HG02840 (cell line): ENCODE measurements around the gene GTF2F1.
"Not testable (repeated sequence)": the region's sequence is repeated elsewhere in the genome, so short reads cannot be mapped to it uniquely, and the experiment has no call there.

ENCODE experiments used
- ATAC-seq: cut with Tn5 transposase; IDR thresholded peaks from one replicate; pipeline ENCODE4 v1.9.1; 2021; ENCODE audit warnings: mild to moderate bottlenecking, moderate library complexity, moderate number of reproducible peaks; ENCODE audit not compliant: unreplicated experiment, low FRiP score

GTF2F1 gene

DNA sequence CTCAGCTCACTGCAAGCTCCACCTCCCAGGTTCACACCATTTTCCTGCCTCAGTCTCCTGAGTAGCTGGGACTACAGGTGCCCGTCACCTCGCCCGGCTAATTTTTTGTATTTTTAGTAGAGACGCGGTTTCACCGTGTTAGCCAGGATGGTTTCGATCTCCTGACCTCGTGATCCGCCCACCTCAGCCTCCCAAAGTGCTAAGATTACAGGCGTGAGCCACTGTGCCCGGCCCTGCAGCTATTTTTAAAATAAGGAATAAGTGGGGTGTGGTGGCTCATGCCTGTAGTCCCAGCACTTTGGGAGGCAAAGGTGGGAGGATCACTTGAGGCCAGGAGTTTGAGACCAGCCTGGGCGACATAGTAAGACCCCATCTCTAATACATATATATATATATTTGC lies 32.5 kb downstream of the GTF2F1 start:
- not testable (repeated sequence) for ATAC-seq

DNA sequence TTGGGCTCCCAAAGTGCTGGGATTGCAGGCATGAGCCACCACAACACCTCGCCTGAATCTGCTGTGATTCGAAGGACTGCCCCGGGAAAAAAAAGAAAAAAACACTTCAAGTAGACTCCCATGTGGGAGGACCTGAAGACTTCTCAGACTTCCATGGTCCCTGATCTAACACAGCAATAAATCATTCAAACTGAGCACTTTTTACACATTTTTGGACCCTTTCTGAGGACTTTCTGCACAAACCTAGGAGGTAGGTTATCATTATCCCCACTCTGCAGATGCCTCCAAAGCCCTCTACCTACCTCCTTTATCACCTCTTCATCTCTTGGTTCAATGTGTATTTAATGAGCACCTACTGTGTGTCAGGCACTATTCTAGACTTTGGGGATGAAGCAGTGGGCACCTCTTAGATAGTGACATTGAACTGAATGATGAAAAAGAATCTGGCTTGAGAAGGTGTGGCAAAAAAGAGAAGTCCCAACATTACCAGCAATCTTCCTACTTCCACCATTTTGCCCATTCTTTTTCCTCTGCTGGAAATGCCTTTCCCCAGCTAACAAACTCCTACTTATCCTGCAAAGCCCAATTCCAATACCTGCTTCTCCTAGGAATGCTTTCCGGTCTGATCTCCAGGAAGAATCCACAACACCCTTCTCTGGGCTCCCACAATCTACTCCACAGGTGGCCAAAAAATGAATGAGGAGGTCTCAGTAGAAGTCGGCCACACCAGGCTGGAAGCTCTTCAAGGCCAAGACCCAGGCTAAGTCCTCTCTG lies 33.2 kb downstream of the GTF2F1 start:
- ATAC-seq, result no peak

DNA sequence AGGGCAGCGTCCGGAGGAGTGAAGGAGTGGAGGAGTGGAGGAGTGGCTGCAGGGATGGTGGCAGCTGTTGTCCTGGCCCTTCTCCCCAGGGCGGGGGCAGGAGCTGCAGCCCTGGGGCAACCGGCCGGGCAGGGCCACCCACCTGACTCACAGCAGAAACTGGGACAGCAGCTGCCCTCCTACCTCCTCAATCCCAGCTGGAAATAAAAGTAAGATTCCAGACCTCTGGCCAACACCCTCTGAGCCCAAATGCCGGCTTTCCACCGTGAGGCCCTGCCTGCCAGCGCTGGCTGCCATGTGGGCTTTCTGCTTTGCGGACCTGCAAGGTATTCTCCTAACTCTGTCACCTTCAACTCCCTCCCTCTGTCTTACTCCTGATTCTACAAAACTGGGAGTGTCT lies 35.0 kb downstream of the GTF2F1 start:
- no peak for ATAC-seq

DNA sequence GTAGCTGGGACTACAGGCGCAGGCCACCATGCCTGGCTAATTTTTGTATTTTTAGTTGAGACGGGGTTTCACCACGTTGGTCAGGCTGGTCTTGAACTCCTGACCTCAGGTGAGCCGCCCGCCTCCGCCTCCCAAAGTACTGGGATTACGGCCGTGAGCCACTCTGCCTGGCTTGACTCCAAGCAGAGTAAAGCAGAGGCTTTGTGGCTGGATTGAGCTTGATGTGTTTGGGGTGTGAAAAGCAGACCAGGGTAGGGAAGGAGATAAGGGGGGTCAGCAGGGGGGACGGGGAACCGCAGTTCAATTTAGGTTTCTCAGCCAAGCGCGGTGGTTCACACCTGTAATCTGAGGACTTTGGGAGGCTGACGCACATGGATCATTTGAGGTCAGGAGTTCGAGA lies 35.8 kb downstream of the GTF2F1 start:
- no peak for ATAC-seq

DNA sequence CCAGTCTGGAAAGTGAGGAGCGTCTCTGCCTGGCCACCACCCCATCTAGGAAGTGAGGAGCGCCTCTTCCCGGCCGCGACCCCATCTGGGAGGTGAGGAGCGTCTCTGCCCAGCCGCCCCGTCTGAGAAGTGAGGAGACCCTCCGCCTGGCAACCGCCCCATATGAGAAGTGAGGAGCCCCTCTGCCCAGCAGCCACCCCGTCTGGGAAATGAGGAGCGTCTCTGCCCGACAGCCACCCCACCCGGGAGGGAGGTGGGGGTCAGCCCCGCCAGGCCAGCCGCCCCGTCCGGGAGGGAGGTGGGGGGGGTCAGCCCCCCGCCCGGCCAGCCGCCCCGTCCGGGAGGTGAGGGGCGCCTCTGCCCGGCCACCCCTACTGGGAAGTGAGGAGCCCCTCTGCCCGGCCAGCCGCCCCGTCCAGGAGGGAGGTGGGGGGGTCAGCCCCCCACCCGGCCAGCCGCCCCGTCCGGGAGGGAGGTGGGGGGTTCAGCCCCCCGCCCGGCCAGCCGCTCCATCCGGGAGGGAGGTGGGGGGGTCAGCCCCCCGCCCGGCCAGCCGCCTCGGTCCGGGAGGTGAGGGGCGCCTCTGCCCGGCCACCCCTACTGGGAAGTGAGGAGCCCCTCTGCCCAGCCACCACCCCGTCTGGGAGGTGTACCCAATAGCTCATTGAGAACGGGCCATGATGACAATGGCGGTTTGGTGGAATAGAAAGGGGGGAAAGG lies 37.5 kb downstream of the GTF2F1 start:
- ATAC-seq, result not testable (repeated sequence)

DNA sequence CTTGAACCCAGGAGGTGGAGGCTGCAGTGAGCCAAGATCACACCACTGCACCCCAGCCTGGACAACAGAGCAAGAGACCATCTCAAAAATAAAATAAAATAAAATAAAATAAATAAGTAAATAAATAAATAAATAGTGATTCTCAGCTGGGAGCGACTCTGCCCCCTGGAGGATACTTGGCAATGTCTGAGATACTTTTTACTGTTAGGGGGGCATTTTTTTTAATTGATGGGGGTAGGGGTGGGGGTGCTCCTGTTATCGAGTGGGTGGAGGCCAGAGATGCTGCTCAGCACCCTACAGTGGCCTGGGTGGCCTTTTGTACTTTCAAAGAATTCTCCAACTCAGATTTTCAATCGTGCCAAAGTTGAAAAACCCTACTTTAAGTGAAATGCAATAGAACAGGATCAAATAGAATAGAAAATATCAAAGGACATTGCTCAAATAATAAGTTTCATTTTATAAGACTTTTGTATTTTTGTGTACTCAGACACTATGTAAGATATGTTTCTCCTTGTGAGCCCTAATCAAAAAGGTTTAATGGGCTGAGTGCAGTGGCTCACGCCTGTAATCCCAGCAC lies 38.8 kb downstream of the GTF2F1 start:
- no peak for ATAC-seq

DNA sequence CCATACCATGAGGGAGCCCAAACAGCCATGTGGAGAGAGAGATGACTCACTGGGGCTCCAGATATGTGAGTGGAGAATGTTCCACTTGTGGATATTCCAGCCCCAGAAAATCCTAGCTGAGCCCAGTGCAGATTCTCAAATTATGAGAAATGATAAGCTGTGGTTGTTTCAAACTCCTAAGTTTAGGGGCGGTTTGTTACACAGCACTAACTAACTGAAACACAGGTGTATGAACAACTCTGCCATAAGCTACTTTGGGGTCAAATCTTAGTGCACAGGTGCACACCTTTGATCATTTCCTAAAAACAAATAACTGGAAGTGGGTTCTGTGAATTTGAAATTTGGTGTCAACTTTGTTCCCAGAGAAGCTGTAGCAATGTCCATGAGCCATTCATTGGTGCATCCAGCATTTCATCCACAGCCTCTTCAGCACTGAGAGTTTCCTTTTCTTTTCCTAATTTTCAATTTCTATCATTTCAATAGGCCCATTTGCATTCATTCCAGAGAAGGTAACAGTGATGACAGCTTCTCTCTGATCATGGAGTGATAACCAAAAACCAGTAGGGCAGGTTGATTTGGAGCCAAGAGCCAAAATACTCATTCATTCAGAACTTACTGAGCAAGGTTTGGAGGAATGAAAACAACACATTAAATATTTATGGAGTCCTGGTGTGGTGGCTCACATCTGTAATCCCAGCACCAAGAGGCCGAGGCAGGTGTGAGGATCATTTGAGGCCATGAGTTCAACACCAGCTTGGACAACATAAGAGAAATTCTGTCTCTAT lies 40.4 kb downstream of the GTF2F1 start:
- no peak for ATAC-seq

DNA sequence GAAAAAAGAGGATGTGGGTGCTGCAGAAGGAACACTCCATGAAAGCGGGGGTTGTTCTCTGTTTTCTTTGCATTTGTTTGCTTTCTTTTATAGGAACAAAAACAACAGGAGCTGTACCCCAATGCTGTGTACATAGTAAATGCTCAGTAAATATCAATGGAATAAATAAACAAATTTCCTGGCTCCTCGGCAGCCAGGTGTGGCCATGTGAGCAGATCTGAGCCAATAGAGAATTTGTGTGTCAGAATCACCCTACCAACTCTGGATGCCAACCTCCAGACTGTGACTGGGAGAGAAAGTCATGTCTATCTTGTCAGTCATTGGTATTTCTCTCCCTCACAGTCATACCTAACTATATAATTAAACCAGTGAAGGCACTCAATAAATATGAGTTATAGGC lies 42.3 kb downstream of the GTF2F1 start:
- no peak for ATAC-seq

DNA sequence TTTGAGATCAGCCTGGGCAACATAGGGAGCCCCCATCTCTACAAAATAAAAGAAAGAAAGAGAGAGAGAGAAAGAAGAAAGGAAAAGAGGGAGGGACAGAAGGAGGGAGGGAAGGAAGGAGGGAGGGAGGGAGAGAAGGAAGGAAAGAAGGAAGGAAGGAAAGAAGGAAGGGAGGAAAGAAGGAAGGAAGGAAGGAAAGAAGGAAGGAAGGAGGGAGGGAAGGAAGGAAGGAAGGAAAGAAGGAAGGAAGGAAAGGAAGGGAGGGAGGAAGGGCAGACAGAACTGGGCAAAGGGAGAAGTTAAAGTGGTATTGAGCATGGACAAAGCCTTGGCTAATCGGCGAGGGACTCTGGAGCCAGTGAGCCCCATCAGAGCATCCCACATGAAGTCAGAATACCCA lies 43.7 kb downstream of the GTF2F1 start:
- ATAC-seq, result not testable (repeated sequence)

DNA sequence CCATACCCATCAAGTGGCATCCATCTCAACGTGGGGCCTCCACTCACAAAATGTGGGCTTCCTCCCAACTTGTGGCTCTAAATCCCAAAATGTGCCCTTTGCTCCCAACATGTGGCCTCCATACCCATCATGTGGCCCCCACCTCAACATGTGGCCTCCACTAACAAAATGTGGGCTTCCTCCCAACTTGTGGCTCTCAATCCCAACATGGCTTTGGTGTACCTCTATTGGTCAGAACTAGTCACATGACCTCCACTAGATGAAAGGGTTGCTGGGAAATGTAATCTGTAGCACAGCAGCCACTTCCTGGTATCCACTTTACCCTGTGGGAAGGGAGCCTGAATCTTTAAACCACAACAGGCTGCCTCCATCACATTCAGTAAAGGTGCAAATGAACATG lies 49.5 kb downstream of the GTF2F1 start:
- ATAC-seq, result no peak

DNA sequence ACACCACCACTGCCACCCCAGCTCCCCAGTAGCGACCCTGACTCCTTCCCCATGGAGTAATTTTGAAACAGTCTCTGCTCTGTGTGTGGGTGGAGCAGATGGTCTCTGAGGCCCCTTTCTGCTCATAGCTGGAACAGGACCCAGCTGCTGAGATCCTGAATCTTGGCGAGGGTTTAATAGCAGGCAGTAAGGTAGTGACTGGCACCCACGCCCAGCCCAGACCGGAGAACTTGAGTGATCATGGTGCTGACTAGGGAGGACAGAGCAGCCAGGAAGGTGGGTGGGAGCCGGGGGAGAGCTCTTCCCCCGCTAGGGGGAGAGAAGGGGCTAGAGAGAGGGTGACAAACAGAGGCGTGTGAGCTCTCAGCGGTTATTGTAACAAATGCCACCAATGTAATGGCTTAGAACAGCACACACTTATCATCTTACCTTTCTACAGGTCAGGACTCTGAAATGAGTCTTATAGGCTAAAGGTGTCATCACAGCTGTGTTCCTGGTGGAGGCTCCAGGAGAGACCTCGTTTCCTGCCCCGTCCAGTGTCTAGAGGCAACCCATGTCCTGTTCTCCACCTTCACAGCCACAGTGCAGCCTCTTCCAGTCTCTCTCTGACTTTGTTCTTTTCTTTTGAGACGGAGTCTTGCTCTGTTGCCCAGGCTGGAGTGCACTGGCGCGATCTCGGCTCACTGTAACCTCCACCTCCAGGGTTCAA lies 52.3 kb downstream of the GTF2F1 start:
- no peak for ATAC-seq

DNA sequence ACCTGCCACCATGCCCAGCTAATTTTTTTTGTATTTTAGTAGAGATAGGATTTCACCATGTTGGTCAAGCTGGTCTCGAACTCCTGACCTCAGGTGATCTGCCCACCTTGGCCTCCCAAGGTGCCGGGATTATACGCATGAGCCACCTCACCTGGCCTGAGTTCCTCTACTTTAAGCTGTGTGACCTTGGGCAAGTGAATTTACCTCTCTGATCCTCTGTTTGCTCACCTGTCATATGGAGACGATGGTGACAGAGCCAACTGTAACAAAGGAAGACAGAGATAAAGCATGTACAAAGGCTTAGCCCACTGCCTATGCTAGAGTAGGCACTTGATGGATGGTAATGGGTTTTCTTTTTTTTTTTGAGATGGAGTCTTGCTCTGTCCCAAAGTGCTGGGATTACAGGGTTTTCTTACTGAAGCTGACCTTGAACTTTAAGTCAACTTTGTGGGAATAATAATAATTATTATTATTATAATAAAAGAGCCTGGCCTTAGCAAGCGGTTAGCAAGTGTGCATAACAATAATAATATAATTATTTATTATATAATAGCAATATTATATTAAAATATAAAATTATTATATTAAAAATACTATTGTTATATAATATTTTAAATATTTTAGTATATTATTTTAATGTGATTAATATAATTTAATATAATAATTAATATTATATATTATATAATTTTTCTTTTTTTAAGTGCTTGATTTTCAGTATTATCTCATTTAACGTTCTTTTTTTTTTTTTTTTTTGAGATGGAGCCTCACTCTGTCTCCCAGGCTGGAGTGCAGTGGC lies 58.3 kb downstream of the GTF2F1 start:
- no peak for ATAC-seq

DNA sequence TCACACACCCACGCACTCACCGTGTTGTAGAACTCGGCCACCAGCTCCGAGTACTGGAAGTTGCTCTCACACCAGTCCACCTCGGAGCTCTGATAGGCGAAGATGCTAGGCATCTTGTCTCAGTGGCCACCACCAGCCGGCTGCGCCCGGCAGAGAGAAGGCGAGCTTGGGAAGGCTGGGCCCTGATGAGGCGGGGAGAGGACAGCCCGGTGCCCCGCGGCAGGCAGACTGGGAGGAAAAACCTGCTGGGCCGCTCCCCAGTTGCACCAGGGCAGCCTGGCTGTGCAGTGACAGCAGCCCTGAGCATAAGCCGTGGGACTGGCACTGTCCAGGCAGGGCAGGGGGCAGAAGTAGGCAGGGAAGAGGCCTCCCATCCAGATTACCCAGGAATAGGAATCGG lies 59.5 kb downstream of the GTF2F1 start, which contains the start of gene ACER1:
Gene ACER1 (minus strand): TSS at position 174 of the 400 bp plus-strand sequence. CDS start 61 bp downstream, at position 113.
- no peak for ATAC-seq
